Measurements from ENCODE around the gene PGR. TPM values are rescaled to one million over a fixed set of nuclear protein-coding genes. Genes with fewer than 3 reads are reported as not detected.

Gene PGR
- total RNA-seq, 2 experiments from 2014 or later = not detected

GRCh38 chr11:100990931-100991330 lies 138.7 kb downstream of the PGR start:
- Mint-ChIP-seq H3K4me3 (no peak overlapping the region), H3K27me3 (ENCODE audit: low read depth) (no peaks in the 10 kb centered on the region), H3K27ac (no peak overlapping the region), H3K36me3 (ENCODE audit: low read depth) (no peaks in the 10 kb centered on the region), H3K9me3 (no peaks in the 10 kb centered on the region), H3K4me1 (ENCODE audit: low read depth) (no peaks in the 10 kb centered on the region)
- no peak for DNase-seq
- intact Hi-C loops (cut with micrococcal nuclease) = no loop called here
- CTCF ChIA-PET = no interaction called here

- H3K27ac Mint-ChIP-seq = no peak overlapping the region
- CTCF ChIA-PET = no interaction called here
- no peaks in the 10 kb centered on the region for H3K27me3 Mint-ChIP-seq (ENCODE audit: low read depth)
- no peaks in the 10 kb centered on the region for H3K36me3 Mint-ChIP-seq (ENCODE audit: low read depth)
- no peaks in the 10 kb centered on the region for H3K4me1 Mint-ChIP-seq (ENCODE audit: low read depth)
- H3K4me3 Mint-ChIP-seq = no peak overlapping the region
- no peak for DNase-seq
- H3K9me3 Mint-ChIP-seq = no peaks in the 10 kb centered on the region
- intact Hi-C loops (cut with micrococcal nuclease) = no loop called here
Measured at GRCh38 chr11:100984668-100985067, 144.9 kb downstream of the PGR start.

GRCh38 chr11:100981196-100981824 lies 148.3 kb downstream of the PGR start:
- Mint-ChIP-seq H3K36me3 (ENCODE audit: low read depth) (no peaks in the 10 kb centered on the region), H3K9me3 (no peaks in the 10 kb centered on the region), H3K4me3 (no peak overlapping the region), H3K4me1 (ENCODE audit: low read depth) (no peaks in the 10 kb centered on the region), H3K27me3 (ENCODE audit: low read depth) (no peaks in the 10 kb centered on the region), H3K27ac (no peak overlapping the region)
- DNase-seq = no peak
- CTCF ChIA-PET = interaction anchor here (1.4 kb wide), 1 partner anchor 134 kb away, joined by 3 read pairs; no protein-coding TSS in a partner anchor
- intact Hi-C loops (cut with micrococcal nuclease) = no loop called here

- H3K4me1 Mint-ChIP-seq (ENCODE audit: low read depth) = no peaks in the 10 kb centered on the region
- intact Hi-C loops (cut with micrococcal nuclease) = no loop called here
- no peak overlapping the region for H3K27ac Mint-ChIP-seq
- no peak for DNase-seq
- CTCF ChIA-PET = interaction anchor here (0.5 to 1.4 kb wide), 2 partner anchors 135 to 1964 kb away, joined by 3 to 7 read pairs; no protein-coding TSS in a partner anchor
- H3K36me3 Mint-ChIP-seq (ENCODE audit: low read depth) = no peaks in the 10 kb centered on the region
- H3K9me3 Mint-ChIP-seq = no peaks in the 10 kb centered on the region
- no peaks in the 10 kb centered on the region for H3K27me3 Mint-ChIP-seq (ENCODE audit: low read depth)
- H3K4me3 Mint-ChIP-seq = no peak overlapping the region
Measured at GRCh38 chr11:100980156-100980555, 149.5 kb downstream of the PGR start.

Measured in activated naive CD4-positive, alpha-beta T cell treated with anti-CD3 and anti-CD28 coated beads for 36 hours (primary cell).